ENCODE results near the gene SLC20A1. TPM values are rescaled to one million over a fixed set of nuclear protein-coding genes. Genes with fewer than 3 reads are reported as not detected.
A peak's percentile ranks its signal among the peaks of the same experiment; 100 is the strongest.

The SLC20A1 gene
- total RNA-seq, 4 donors from 2014 or later, result 19.2 to 50.6 (median 34.5) TPM

DNA sequence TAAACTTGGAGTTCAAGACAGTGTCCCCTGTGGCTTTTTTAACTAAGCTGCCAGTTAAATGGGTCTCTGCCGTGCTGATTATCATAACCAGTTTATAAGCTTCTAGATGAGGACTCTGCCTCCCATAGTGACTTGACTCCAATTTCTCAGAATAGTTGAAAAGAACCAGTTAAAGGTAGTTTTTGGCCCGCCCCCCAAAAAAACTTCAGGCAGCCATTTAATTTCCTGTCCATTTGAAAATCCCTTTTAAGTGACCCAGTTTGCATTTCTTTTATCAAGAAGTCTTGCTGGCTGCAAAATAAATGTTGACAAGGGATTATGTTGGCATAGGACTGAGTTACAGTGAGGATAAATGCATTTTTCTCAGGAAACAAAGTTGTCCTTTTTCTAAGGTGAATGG, 2.3 kb downstream of the SLC20A1 start:
- Histone ChIP-seq H3K4me1 (peaks cover 42% of the 10 kb centered on the region), H3K27ac (no peak overlapping the region), H3K4me3 (peak overlapping the region; percentile 96), H3K9me3 (no peaks in the 10 kb centered on the region), H3K36me3 (peaks cover 31% of the 10 kb centered on the region), H3K27me3 (no peaks in the 10 kb centered on the region)
- WGBS, result 66% methylated on average over 2 of the region's 2 CpGs
- DNase-seq (ENCODE audit: low spot score in 2 of 2), result no peak
- TF ChIP-seq EP300 (IDR thresholded peaks at IDR 0.05) (no peak), POLR2A (IDR thresholded peaks at IDR 0.05) (no peak), POLR2AphosphoS5 (IDR thresholded peaks at IDR 0.05) (no peak)
- TF ChIP-seq, protein P1, sequence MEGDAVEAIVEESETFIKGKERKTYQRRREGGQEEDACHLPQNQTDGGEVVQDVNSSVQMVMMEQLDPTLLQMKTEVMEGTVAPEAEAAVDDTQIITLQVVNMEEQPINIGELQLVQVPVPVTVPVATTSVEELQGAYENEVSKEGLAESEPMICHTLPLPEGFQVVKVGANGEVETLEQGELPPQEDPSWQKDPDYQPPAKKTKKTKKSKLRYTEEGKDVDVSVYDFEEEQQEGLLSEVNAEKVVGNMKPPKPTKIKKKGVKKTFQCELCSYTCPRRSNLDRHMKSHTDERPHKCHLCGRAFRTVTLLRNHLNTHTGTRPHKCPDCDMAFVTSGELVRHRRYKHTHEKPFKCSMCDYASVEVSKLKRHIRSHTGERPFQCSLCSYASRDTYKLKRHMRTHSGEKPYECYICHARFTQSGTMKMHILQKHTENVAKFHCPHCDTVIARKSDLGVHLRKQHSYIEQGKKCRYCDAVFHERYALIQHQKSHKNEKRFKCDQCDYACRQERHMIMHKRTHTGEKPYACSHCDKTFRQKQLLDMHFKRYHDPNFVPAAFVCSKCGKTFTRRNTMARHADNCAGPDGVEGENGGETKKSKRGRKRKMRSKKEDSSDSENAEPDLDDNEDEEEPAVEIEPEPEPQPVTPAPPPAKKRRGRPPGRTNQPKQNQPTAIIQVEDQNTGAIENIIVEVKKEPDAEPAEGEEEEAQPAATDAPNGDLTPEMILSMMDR (IDR thresholded peaks at IDR 0.05), result no peak

DNA sequence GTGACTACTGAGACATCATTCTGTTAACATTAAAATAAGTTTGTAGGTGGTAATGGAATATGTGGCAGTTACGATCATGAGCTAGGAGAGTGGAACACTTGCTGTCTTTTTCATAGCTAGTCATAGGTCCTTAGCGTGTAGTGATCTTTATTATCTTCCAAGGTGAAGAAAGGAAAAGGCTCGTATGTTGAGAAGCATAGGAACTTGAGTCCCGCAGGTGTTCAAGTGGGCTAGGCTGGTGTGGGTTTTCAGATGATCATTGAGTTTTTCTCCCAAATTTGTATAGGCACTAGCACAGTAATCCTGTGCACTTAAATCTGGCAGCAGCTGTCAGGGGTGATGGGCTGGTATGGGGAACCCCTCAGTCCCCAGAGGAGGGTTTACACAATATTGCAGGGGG, 10.9 kb downstream of the SLC20A1 start:
- Histone ChIP-seq H3K9me3 (no peaks in the 10 kb centered on the region), H3K27ac (no peak overlapping the region), H3K4me1 (no peaks in the 10 kb centered on the region), H3K36me3 (peaks cover 84% of the 10 kb centered on the region), H3K4me3 (no peak overlapping the region), H3K27me3 (no peaks in the 10 kb centered on the region)
- TF ChIP-seq, protein P1 (IDR thresholded peaks at IDR 0.05), result no peak
- no peak for TF ChIP-seq EP300 (IDR thresholded peaks at IDR 0.05)
- TF ChIP-seq POLR2AphosphoS5 (IDR thresholded peaks at IDR 0.05), result no peak
- no peak for TF ChIP-seq POLR2A (IDR thresholded peaks at IDR 0.05)
- no peak for DNase-seq (ENCODE audit: low spot score in 2 of 2)
- 94% methylated on average over 4 of the region's 4 CpGs for WGBS

DNA sequence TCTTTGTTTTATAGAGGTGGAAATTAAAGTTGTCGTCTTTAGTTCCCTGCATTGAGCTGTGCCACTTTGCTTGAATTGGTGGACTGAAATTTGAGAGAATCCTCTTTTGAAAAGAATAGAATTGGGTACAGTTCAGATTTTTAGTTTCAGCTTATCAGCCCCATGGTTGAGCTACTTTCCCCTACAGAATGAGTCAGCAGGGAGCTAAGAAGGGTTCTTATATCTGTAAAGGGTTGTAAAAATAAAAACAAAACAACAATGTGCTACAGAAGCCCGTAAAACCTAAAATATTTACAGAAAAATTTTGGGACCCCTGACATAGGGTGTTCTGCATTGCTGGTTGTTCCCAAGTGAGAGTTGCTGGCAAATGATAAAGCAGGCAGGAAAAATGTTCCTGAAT, 12.6 kb downstream of the SLC20A1 start:
- Histone ChIP-seq H3K9me3 (no peaks in the 10 kb centered on the region), H3K4me1 (no peaks in the 10 kb centered on the region), H3K27me3 (no peaks in the 10 kb centered on the region), H3K36me3 (peaks cover 82% of the 10 kb centered on the region), H3K27ac (no peak overlapping the region), H3K4me3 (no peak overlapping the region)
- no peak for DNase-seq (ENCODE audit: low spot score in 2 of 2)
- WGBS, result 88% methylated on average over 2 of the region's 2 CpGs
- TF ChIP-seq EP300 (IDR thresholded peaks at IDR 0.05) (no peak), POLR2AphosphoS5 (IDR thresholded peaks at IDR 0.05) (no peak), POLR2A (IDR thresholded peaks at IDR 0.05) (no peak)
- TF ChIP-seq, protein P1 (IDR thresholded peaks at IDR 0.05), result no peak

DNA sequence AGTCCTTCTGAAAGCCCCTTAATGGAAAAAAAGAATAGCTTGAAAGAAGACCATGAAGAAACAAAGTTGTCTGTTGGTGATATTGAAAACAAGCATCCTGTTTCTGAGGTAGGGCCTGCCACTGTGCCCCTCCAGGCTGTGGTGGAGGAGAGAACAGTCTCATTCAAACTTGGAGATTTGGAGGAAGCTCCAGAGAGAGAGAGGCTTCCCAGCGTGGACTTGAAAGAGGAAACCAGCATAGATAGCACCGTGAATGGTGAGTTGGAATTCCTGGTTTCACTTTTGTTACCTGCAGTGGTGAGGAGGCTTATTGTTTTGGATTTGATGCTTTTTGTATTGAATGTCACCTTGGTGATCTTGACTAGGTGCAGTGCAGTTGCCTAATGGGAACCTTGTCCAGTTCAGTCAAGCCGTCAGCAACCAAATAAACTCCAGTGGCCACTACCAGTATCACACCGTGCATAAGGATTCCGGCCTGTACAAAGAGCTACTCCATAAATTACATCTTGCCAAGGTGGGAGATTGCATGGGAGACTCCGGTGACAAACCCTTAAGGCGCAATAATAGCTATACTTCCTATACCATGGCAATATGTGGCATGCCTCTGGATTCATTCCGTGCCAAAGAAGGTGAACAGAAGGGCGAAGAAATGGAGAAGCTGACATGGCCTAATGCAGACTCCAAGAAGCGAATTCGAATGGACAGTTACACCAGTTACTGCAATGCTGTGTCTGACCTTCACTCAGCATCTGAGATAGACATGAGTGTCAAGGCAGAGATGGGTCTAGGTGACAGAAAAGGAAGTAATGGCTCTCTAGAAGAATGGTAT, 13.3 kb downstream of the SLC20A1 start:
- Histone ChIP-seq H3K36me3 (peaks cover 82% of the 10 kb centered on the region), H3K27ac (no peak overlapping the region), H3K4me1 (no peaks in the 10 kb centered on the region), H3K27me3 (no peaks in the 10 kb centered on the region), H3K9me3 (no peaks in the 10 kb centered on the region), H3K4me3 (no peak overlapping the region)
- DNase-seq (ENCODE audit: low spot score in 2 of 2), result no peak
- WGBS, result 86% methylated on average over 11 of the region's 11 CpGs
- TF ChIP-seq EP300 (IDR thresholded peaks at IDR 0.05) (no peak), POLR2A (IDR thresholded peaks at IDR 0.05) (no peak), POLR2AphosphoS5 (IDR thresholded peaks at IDR 0.05) (no peak)
- TF ChIP-seq, protein P1 (IDR thresholded peaks at IDR 0.05), result no peak

DNA sequence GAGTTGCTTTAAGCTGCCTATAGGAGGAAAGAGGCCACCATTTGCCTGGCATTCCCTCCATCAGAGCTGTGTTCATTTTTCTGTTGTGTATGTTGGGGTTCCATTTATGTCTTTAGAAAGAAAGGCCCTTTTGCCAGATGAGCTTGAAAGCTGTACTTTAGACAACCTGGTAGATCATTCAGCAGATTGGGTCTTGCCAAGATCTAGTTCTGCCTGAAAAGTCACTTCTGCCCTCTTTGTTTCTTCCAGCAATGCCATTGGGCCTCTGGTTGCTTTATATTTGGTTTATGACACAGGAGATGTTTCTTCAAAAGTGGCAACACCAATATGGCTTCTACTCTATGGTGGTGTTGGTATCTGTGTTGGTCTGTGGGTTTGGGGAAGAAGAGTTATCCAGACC, 14.4 kb downstream of the SLC20A1 start:
- no peaks in the 10 kb centered on the region for H3K9me3 ChIP-seq
- H3K27ac ChIP-seq, result no peak overlapping the region
- no peak for DNase-seq (ENCODE audit: low spot score in 2 of 2)
- no peaks in the 10 kb centered on the region for H3K27me3 ChIP-seq
- TF ChIP-seq EP300 (IDR thresholded peaks at IDR 0.05), result no peak
- TF ChIP-seq POLR2AphosphoS5 (IDR thresholded peaks at IDR 0.05), result no peak
- TF ChIP-seq POLR2A (IDR thresholded peaks at IDR 0.05), result no peak
- TF ChIP-seq, protein P1 (IDR thresholded peaks at IDR 0.05), result no peak
- H3K36me3 ChIP-seq, result peaks cover 80% of the 10 kb centered on the region
- no peaks in the 10 kb centered on the region for H3K4me1 ChIP-seq
- H3K4me3 ChIP-seq, result no peak overlapping the region
